NCI-H2029 (cell line): ENCODE measurements around the gene AP3M1.
A peak's percentile ranks its signal among the peaks of the same experiment; 100 is the strongest.
"Not testable (repeated sequence)": the region's sequence is repeated elsewhere in the genome, so short reads cannot be mapped to it uniquely, and the experiment has no call there.

Experiments
- DNase-seq: peaks from one replicate; lab custom pipeline; 2025; lab: John Stamatoyannopoulos, UW

AP3M1 gene

GRCh38 chr10:74150204-74150989, at the start of gene AP3M1:
Gene AP3M1, minus strand, starts transcription at chr10:74150828. Its CDS starts 12,449 bp downstream, at chr10:74138379.
- no peak for DNase-seq

GRCh38 chr10:74199315-74199714, 48.7 kb upstream of the AP3M1 start:
- DNase-seq: no peak

- DNase-seq: no peak
Observed at GRCh38 chr10:74194999-74195398, 44.4 kb upstream of the AP3M1 start.

- no peak for DNase-seq
Observed at GRCh38 chr10:74194545-74194944, 43.9 kb upstream of the AP3M1 start.

- DNase-seq: no peak
Observed at GRCh38 chr10:74190494-74190893, 39.9 kb upstream of the AP3M1 start.

GRCh38 chr10:74189999-74190421, 39.4 kb upstream of the AP3M1 start:
- DNase-seq: no peak

GRCh38 chr10:74188617-74189016, 38.0 kb upstream of the AP3M1 start:
- not testable (repeated sequence) for DNase-seq

GRCh38 chr10:74187237-74187636, 36.6 kb upstream of the AP3M1 start:
- no peak for DNase-seq

GRCh38 chr10:74186678-74187077, 36.0 kb upstream of the AP3M1 start:
- DNase-seq: no peak

- no peak for DNase-seq
Observed at GRCh38 chr10:74179111-74179710, 28.6 kb upstream of the AP3M1 start.

- no peak for DNase-seq
Observed at GRCh38 chr10:74178042-74178791, 27.6 kb upstream of the AP3M1 start.

- DNase-seq: no peak
Observed at GRCh38 chr10:74177140-74177677, 26.6 kb upstream of the AP3M1 start.

GRCh38 chr10:74176380-74177139, 25.9 kb upstream of the AP3M1 start:
- DNase-seq: peak; percentile 96

GRCh38 chr10:74175510-74176379, 25.1 kb upstream of the AP3M1 start:
- DNase-seq: no peak

GRCh38 chr10:74174521-74174920, 23.9 kb upstream of the AP3M1 start:
- DNase-seq: no peak

- DNase-seq: no peak
Observed at GRCh38 chr10:74171625-74172024, 21.0 kb upstream of the AP3M1 start.

GRCh38 chr10:74167443-74167842, 16.8 kb upstream of the AP3M1 start:
- no peak for DNase-seq

GRCh38 chr10:74165530-74165901, 14.9 kb upstream of the AP3M1 start:
- no peak for DNase-seq

GRCh38 chr10:74164716-74165529, 14.3 kb upstream of the AP3M1 start:
- no peak for DNase-seq
